ENCODE measurements around the gene RAMACL. TPM values are rescaled to one million over a fixed set of nuclear protein-coding genes. Genes with fewer than 3 reads are reported as not detected.

The RAMACL gene
- total RNA-seq, 1 experiment from 2014 or later: 0.15 TPM

DNA sequence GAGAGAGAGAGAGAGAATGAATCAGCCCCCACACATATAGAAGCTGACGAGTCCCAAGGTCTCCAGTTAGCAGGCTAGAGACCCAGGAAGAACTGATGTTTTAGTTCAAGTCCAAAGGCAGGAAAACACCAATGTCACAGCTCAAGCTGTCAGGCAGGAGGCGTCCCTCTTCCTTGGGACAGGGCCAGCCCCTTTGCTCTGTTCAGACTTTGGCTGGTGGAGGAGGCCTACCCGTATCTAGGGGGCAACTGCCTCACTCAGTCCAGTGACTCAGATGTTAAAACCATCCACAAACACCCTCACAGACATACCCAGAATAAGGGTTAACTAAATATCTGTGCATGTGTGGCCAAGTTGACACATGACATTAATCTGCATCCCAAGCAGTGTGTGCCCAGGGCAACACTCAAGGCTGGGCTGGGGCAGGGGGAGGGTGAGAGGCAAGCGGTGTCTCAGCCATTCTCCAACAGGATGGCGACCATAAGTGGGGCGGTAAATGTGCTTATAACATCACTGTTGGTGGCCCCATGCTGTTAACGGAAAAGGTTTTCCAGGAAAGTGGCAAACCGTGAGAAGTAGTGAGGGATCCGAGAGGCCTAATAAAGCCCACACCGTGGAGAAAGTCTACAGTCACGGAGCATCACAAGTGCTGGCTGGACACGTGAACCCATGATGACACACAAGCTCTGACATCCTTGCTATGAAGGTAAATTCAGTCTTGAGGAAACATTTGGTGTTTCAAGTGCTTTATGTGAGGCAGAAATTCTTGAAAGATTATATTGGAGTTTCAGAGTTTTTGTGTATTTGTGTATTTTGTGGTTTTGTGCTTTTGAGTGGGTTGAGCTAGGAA, 28.1 kb downstream of the RAMACL start:
- ATAC-seq (no peak), DNase-seq (ENCODE audit: low read depth, low spot score) (no peak)
- H3K4me1 ChIP-seq (ENCODE audit: control insufficient read depth in 1 of 2, insufficient read depth in 2 of 2, low read length in 2 of 2): peaks cover 20 to 31% of the 10 kb centered on the region in 2 experiments
- TF ChIP-seq EZH2 (IDR thresholded peaks at IDR 0.05) (no peak), CEBPB (IDR thresholded peaks at IDR 0.05; ENCODE audit: low read depth) (no peak), FOSL1 (IDR thresholded peaks at IDR 0.05; ENCODE audit: low read depth) (no peak), POLR2AphosphoS5 (IDR thresholded peaks at IDR 0.05; ENCODE audit: low read depth, low read length) (no peak), ATF3 (IDR thresholded peaks at IDR 0.05) (no peak), ZNF274 (IDR thresholded peaks at IDR 0.05; ENCODE audit: low read depth, low read length) (no peak), ZBTB33 (IDR thresholded peaks at IDR 0.05; ENCODE audit: extremely low read depth, insufficient replicate concordance, low read length) (no peak), SP1 (IDR thresholded peaks at IDR 0.05; ENCODE audit: low read depth) (no peak), CBX3 (IDR thresholded peaks at IDR 0.05; ENCODE audit: low read depth) (no peak), JUND (IDR thresholded peaks at IDR 0.05) (no peak), TCF7L2 (IDR thresholded peaks at IDR 0.05; ENCODE audit: borderline replicate concordance, extremely low read depth, insufficient read depth, insufficient read length) (no peak), POLR2A (IDR thresholded peaks at IDR 0.05; ENCODE audit: borderline replicate concordance, extremely low read depth, insufficient read depth, insufficient read length) (no peak), YY1 (IDR thresholded peaks at IDR 0.05; ENCODE audit: extremely low read depth, insufficient replicate concordance, low read depth, low read length) (no peak), RAD21 (IDR thresholded peaks at IDR 0.05; ENCODE audit: low read depth) (no peak), ELF1 (IDR thresholded peaks at IDR 0.05; ENCODE audit: borderline replicate concordance, low read depth) (no peak), ZFX (IDR thresholded peaks at IDR 0.05) (no peak), SIN3A (IDR thresholded peaks at IDR 0.05; ENCODE audit: low read depth) (no peak)
- TF ChIP-seq, protein P1, sequence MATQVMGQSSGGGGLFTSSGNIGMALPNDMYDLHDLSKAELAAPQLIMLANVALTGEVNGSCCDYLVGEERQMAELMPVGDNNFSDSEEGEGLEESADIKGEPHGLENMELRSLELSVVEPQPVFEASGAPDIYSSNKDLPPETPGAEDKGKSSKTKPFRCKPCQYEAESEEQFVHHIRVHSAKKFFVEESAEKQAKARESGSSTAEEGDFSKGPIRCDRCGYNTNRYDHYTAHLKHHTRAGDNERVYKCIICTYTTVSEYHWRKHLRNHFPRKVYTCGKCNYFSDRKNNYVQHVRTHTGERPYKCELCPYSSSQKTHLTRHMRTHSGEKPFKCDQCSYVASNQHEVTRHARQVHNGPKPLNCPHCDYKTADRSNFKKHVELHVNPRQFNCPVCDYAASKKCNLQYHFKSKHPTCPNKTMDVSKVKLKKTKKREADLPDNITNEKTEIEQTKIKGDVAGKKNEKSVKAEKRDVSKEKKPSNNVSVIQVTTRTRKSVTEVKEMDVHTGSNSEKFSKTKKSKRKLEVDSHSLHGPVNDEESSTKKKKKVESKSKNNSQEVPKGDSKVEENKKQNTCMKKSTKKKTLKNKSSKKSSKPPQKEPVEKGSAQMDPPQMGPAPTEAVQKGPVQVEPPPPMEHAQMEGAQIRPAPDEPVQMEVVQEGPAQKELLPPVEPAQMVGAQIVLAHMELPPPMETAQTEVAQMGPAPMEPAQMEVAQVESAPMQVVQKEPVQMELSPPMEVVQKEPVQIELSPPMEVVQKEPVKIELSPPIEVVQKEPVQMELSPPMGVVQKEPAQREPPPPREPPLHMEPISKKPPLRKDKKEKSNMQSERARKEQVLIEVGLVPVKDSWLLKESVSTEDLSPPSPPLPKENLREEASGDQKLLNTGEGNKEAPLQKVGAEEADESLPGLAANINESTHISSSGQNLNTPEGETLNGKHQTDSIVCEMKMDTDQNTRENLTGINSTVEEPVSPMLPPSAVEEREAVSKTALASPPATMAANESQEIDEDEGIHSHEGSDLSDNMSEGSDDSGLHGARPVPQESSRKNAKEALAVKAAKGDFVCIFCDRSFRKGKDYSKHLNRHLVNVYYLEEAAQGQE (IDR thresholded peaks at IDR 0.05; ENCODE audit: low read depth): no peak
- no peak overlapping the region for H2AFZ ChIP-seq (ENCODE audit: low read depth, low read length, poor library complexity, severe bottlenecking)
- no TSS peak for BruUV-seq (replicated peaks)
- no peak overlapping the region for H3K27ac ChIP-seq (ENCODE audit: low read depth, low read length)
- H3K27me3 ChIP-seq (ENCODE audit: insufficient read depth, low read length): no peaks in the 10 kb centered on the region
- H3K9me3 ChIP-seq (ENCODE audit: control insufficient read depth in 1 of 2, insufficient read depth in 1 of 2, low read depth in 1 of 2, low read length in 2 of 2): no peaks in the 10 kb centered on the region
- H3K4me2 ChIP-seq (ENCODE audit: low read length): no peak overlapping the region
- H4K20me1 ChIP-seq (ENCODE audit: insufficient read depth): no peaks in the 10 kb centered on the region
- ChIA-PET RAD21 (ENCODE audit: low non-redundant PET in 1 of 2, low total read pairs in 2 of 2, uncharacterized antibody in 2 of 2, unreplicated experiment in 2 of 2) (no interaction called here), POLR2A (no interaction called here), CTCF (no interaction called here)
- no peaks in the 10 kb centered on the region for H3K79me2 ChIP-seq (ENCODE audit: insufficient read depth, low read length)
- H3K9me2 ChIP-seq (ENCODE audit: insufficient read depth): no peaks in the 10 kb centered on the region
- no peaks in the 10 kb centered on the region for H3K36me3 ChIP-seq (ENCODE audit: control insufficient read depth in 1 of 2, insufficient read depth in 2 of 2, low read length in 2 of 2)
- intact Hi-C loops (cut with micrococcal nuclease): loop anchor here (10.0 kb wide), 1 partner anchor 136 kb away; no protein-coding TSS in a partner anchor
- H3K4me3 ChIP-seq (replicated peaks in 1 of 2; ENCODE audit: low read depth in 1 of 2, low read length in 2 of 2): no peak overlapping the region
- H3K9ac ChIP-seq (ENCODE audit: low read length): no peak overlapping the region

Data from HCT116 (cell line).